Keratinocyte (primary cell): ENCODE measurements around the gene SWI5. TPM values are rescaled to one million over a fixed set of nuclear protein-coding genes. Genes with fewer than 3 reads are reported as not detected.

ENCODE experiments used
- DNase-seq: peaks from one replicate; pipeline ENCODE4 v3.0.0-alpha.2; 2011; ENCODE audit warnings: low read depth, missing footprints, low spot score
- FAIRE-seq: peaks from 2 replicates; lab custom pipeline; 2011; peaks lifted over from hg19 to GRCh38; lab: Jason Lieb, UNC
- H2AFZ ChIP-seq: 2 replicates; pipeline ENCODE4 v1.6.0; 2012; ENCODE audit warnings: low read length, control low read depth, inconsistent platforms; ENCODE audit not compliant: control insufficient read depth
- H3K27ac ChIP-seq: 2 replicates; pipeline ENCODE4 v1.5.1; 2011; ENCODE audit warnings: low read length; ENCODE audit not compliant: control insufficient read depth, insufficient read depth
- H3K27me3 ChIP-seq: 3 replicates; pipeline ENCODE4 v1.6.0; 2011; ENCODE audit warnings: low read length; ENCODE audit not compliant: control insufficient read depth, insufficient read depth; ENCODE audit errors: extremely low read depth
- H3K36me3 ChIP-seq, 2 experiments: 2 replicates in 1 of 2; 3 replicates in 1 of 2; pipeline ENCODE4 v1.5.1; 2011; ENCODE audit warnings: low read length in 2 of 2, mild to moderate bottlenecking in 1 of 2; ENCODE audit not compliant: control insufficient read depth in 2 of 2, insufficient read depth in 2 of 2; ENCODE audit errors: extremely low read depth in 1 of 2
- H3K4me1 ChIP-seq: 3 replicates; pipeline ENCODE4 v1.5.1; 2011; ENCODE audit warnings: low read length; ENCODE audit not compliant: control insufficient read depth, insufficient read depth; ENCODE audit errors: extremely low read depth
- H3K4me2 ChIP-seq: 3 replicates; pipeline ENCODE4 v1.6.0; 2011; ENCODE audit warnings: low read depth, low read length; ENCODE audit not compliant: control insufficient read depth, insufficient read depth; ENCODE audit errors: extremely low read depth
- H3K4me3 ChIP-seq, 3 experiments: fragments of 200-600 bp in 1 of 3; sonication (generic) in 1 of 3; 2 replicates in 2 of 3; 3 replicates in 1 of 3; pipeline ENCODE4 v1.5.1; 2011 to 2016; ENCODE audit warnings: low read length in 3 of 3, mild to moderate bottlenecking in 3 of 3, control low read depth in 2 of 3, inconsistent platforms in 1 of 3, low read depth in 1 of 3, mixed read lengths in 1 of 3, mixed run types in 1 of 3, moderate library complexity in 1 of 3; ENCODE audit not compliant: control insufficient read depth in 2 of 3, insufficient read depth in 2 of 3; ENCODE audit errors: extremely low read depth in 1 of 3
- H3K79me2 ChIP-seq: 2 replicates; pipeline ENCODE4 v1.6.0; 2012; ENCODE audit warnings: low read length; ENCODE audit not compliant: control insufficient read depth, insufficient read depth
- H3K9ac ChIP-seq: 3 replicates; pipeline ENCODE4 v1.6.0; 2011; ENCODE audit warnings: low read length; ENCODE audit not compliant: control insufficient read depth, insufficient read depth; ENCODE audit errors: extremely low read depth
- H3K9me1 ChIP-seq: 3 replicates; pipeline ENCODE4 v1.6.0; 2011; ENCODE audit warnings: low read length; ENCODE audit not compliant: control insufficient read depth, insufficient read depth; ENCODE audit errors: extremely low read depth
- H3K9me3 ChIP-seq: 2 replicates; pipeline ENCODE4 v1.5.1; 2012; ENCODE audit warnings: low read depth, low read length; ENCODE audit not compliant: control insufficient read depth
- H4K20me1 ChIP-seq: 3 replicates; pipeline ENCODE4 v1.6.0; 2011; ENCODE audit warnings: low read length; ENCODE audit not compliant: control insufficient read depth, insufficient read depth; ENCODE audit errors: extremely low read depth
- EZH2 ChIP-seq: IDR thresholded peaks from one replicate; pipeline ENCODE4 v1.6.1; 2012; ENCODE audit warnings: inconsistent platforms, mild to moderate bottlenecking, low read length, moderate library complexity
- dilution Hi-C: fragments of 300-500 bp; cut with MboI; formaldehyde crosslinking; loops from one replicate; pipeline ENCODE4 v1.7.0; 2020; ENCODE audit warnings: low sequenced_read_pairs; ENCODE audit not compliant: extremely low pct_ligation_motif_present
- polyA plus RNA-seq, 5 experiments: library from polyadenylated mRNA; depleted of rRNA in 3 of 5; stranded (reverse) in 3 of 5; stranded (forward) in 1 of 5; unstranded in 1 of 5; fragments of >200 nt; gene quantifications; 1 replicate in 1 of 5; 2 replicates in 3 of 5; 3 replicates in 1 of 5; pipeline versions ENCODE4 v1.2.1 to v1.2.3, GENCODE V29; 2011 to 2012; ENCODE audit warnings: missing spikeins in 2 of 5, low read depth in 1 of 5, low replicate concordance in 1 of 5
- TF ChIP-seq, protein P1 (sequence below), 3 experiments: IDR thresholded peaks in 1 of 3; conservative IDR thresholded peaks in 1 of 3; optimal IDR thresholded peaks in 1 of 3; 2 replicates in 2 of 3; 3 replicates in 1 of 3; pipeline versions ENCODE3 to v1.5.1; 2011; ENCODE audit warnings: low read length in 3 of 3, mild to moderate bottlenecking in 3 of 3, moderate library complexity in 2 of 3, control low read depth in 1 of 3, inconsistent platforms in 1 of 3; ENCODE audit not compliant: insufficient read depth in 2 of 3; ENCODE audit errors: extremely low read depth in 1 of 3

The SWI5 gene
- polyA plus RNA-seq, 1 donor (not counting 4 experiments of a cell fraction or from before 2014, with no cell fraction given) = 39.4 TPM

- H3K4me1 ChIP-seq = peaks cover 23% of the 10 kb centered on the region
- no peak overlapping the region for H3K27ac ChIP-seq
- no peak overlapping the region for H3K4me3 ChIP-seq
- no peak for DNase-seq
- H3K36me3 ChIP-seq = peaks cover 4 to 6% of the 10 kb centered on the region in 2 experiments
- no peaks in the 10 kb centered on the region for H3K79me2 ChIP-seq
- H3K27me3 ChIP-seq = no peaks in the 10 kb centered on the region
- no peak for FAIRE-seq
- TF ChIP-seq, protein P1, sequence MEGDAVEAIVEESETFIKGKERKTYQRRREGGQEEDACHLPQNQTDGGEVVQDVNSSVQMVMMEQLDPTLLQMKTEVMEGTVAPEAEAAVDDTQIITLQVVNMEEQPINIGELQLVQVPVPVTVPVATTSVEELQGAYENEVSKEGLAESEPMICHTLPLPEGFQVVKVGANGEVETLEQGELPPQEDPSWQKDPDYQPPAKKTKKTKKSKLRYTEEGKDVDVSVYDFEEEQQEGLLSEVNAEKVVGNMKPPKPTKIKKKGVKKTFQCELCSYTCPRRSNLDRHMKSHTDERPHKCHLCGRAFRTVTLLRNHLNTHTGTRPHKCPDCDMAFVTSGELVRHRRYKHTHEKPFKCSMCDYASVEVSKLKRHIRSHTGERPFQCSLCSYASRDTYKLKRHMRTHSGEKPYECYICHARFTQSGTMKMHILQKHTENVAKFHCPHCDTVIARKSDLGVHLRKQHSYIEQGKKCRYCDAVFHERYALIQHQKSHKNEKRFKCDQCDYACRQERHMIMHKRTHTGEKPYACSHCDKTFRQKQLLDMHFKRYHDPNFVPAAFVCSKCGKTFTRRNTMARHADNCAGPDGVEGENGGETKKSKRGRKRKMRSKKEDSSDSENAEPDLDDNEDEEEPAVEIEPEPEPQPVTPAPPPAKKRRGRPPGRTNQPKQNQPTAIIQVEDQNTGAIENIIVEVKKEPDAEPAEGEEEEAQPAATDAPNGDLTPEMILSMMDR (optimal IDR thresholded peaks at IDR 0.05 in 1 of 3, IDR thresholded peaks at IDR 0.05 in 1 of 3, conservative IDR thresholded peaks at IDR 0.05 in 1 of 3; ENCODE audit: extremely low read depth in 1 of 3, insufficient read depth in 2 of 3, low read length in 3 of 3) = no peak
- no peak for TF ChIP-seq EZH2
- H3K9me3 ChIP-seq = no peaks in the 10 kb centered on the region
- H3K9me1 ChIP-seq = no peaks in the 10 kb centered on the region
- no peak overlapping the region for H3K4me2 ChIP-seq
- H4K20me1 ChIP-seq = no peaks in the 10 kb centered on the region
- dilution Hi-C loops = no loop called here
- H2AFZ ChIP-seq = no peak overlapping the region
- no peak overlapping the region for H3K9ac ChIP-seq
Measured at GRCh38 chr9:128304971-128305288, 28.9 kb downstream of the SWI5 start.

DNA sequence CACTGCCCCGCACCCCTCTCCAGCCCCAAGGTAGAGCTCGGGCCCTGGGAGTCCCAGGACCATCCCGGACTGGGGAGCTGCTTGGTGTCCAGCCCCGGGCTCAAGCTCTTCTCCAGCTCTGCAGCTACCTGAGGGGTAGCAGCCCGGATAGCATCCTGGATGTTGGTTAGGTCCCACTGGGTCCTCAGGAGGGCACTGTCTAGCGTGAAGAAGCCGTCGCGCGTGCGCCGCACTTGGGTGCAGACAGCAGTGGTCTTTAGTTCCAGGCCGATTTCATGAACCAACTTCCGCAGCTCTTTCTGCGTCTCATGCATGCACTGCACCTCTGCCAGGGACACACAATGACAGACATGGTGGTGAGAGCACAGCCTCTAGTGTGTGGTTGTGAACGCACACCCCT lies 33.5 kb downstream of the SWI5 start:
- no peaks in the 10 kb centered on the region for H3K27me3 ChIP-seq
- no peak for DNase-seq
- H3K36me3 ChIP-seq = peaks cover 15 to 22% of the 10 kb centered on the region in 2 experiments
- no peak for FAIRE-seq
- no peak for TF ChIP-seq EZH2
- TF ChIP-seq, protein P1 (optimal IDR thresholded peaks at IDR 0.05 in 1 of 3, IDR thresholded peaks at IDR 0.05 in 1 of 3, conservative IDR thresholded peaks at IDR 0.05 in 1 of 3; ENCODE audit: extremely low read depth in 1 of 3, insufficient read depth in 2 of 3, low read length in 3 of 3) = no peak
- no peak overlapping the region for H3K4me2 ChIP-seq
- H4K20me1 ChIP-seq = no peaks in the 10 kb centered on the region
- no peak overlapping the region for H3K27ac ChIP-seq
- H3K9me3 ChIP-seq = no peaks in the 10 kb centered on the region
- no peak overlapping the region for H3K9ac ChIP-seq
- H3K79me2 ChIP-seq = no peaks in the 10 kb centered on the region
- H3K4me3 ChIP-seq = no peak overlapping the region
- no peaks in the 10 kb centered on the region for H3K9me1 ChIP-seq
- H2AFZ ChIP-seq = no peak overlapping the region
- H3K4me1 ChIP-seq = peaks cover 23% of the 10 kb centered on the region
- dilution Hi-C loops = no loop called here
